ENCODE measurements around the gene CASP9.

GRCh38 chr1:15522551-15522950 lies 1.5 kb downstream of the CASP9 start:
- TF ChIP-seq CTCF (IDR thresholded peaks at IDR 0.05) (no peak), POLR2A (IDR thresholded peaks at IDR 0.05) (no peak)
